GM21367 (cell line): ENCODE results near the gene RANBP17.
"Not testable (repeated sequence)": the region's sequence is repeated elsewhere in the genome, so short reads cannot be mapped to it uniquely, and the experiment has no call there.

Experiments
- ATAC-seq: cut with Tn5 transposase; IDR thresholded peaks from one replicate; pipeline ENCODE4 v1.9.1; 2021; ENCODE audit not compliant: unreplicated experiment

Gene RANBP17

DNA sequence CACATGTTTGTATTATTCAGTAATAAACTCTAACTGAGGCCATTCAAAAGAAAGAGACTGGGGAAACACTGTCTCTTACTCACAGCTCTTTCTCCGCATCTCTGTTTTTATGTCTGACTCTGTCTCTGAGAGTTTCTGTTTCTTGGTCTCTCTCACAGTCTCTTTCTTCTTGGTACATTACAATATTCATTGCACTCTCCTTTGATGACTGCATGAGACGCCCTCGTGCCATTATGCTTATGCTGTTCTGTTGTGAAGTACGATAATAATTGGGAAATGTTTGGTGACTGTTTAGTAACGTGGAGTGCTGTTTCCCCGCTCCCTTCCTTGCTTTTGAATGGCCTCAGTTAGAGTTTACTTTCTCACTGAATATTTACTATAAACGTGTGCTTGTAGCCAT is 421.9 kb downstream of the RANBP17 start:
- no peak for ATAC-seq

DNA sequence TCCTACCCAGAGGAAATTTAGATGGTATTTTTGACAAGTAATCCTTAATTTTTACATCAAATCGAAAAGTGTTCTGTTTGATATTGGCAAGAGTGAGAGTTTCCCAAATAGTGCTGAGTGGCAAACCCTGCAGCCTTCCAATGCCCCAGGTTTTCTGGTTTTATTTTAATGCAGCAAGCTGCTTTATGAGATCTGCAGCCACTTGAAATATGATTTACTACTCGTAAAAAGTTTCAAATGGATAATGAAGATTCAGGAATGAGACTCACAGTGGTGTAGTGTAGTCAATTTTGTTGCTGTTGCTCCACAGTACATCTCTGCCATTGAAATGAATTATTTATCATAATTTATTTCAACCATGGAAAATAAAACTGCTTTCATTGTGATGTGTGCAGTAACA is 423.6 kb downstream of the RANBP17 start:
- no peak for ATAC-seq

DNA sequence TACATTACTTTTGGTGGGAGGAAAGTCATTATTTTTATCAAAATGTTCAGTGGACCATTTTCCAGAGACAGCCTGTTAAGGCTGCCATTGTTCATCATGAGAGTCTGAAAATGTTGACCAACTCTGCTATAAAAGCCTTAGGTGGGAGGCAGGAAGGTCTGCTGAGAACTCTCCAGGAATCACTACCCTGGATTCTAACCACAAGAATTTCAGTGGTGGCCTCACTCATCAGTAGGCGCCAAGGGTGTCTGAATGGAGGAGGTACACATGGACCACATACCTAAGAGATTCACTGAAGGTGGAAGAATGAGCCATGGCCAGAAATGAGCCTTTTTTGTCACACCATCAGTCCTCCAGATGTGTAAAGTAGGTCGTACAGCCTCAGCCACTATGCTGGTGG is 426.2 kb downstream of the RANBP17 start:
- no peak for ATAC-seq

DNA sequence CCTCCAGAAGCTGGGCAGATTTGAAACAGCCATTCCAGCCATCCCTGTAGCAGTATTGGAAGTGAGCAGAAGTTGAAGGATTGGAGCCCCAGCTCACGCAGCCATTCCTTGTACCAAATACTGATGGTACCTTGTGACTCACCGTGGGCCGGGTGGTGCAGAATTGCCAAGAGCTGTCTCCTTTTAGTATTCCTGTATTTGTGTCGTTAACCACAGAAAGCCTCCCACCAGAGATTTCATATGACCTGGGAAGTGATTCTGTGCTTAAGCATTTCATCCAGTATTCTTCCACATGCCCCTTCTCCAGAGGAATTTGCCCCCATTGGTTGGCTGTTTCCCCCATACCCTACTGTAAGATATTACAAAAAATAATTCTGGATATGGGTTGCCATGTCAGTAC is 429.6 kb downstream of the RANBP17 start:
- no peak for ATAC-seq

DNA sequence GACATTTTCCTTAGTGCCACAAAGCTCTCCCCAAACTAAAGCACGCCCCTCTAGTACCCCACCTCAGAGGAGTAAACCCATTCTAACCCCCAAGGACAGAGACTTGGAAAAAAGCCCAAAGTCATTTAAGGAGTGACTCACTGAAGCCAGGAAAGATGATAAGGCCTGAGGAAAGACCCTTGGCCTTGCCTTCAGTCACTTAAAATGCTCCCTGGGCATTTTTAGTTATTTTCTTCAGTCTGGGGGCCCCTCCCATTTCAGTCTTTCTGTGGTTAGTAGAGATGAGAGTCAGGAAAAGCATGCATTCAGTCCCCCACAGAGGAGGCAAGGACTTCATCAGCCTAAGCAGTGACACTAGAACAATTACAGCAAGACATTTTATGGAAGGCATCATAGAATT is 433.5 kb downstream of the RANBP17 start:
- no peak for ATAC-seq

DNA sequence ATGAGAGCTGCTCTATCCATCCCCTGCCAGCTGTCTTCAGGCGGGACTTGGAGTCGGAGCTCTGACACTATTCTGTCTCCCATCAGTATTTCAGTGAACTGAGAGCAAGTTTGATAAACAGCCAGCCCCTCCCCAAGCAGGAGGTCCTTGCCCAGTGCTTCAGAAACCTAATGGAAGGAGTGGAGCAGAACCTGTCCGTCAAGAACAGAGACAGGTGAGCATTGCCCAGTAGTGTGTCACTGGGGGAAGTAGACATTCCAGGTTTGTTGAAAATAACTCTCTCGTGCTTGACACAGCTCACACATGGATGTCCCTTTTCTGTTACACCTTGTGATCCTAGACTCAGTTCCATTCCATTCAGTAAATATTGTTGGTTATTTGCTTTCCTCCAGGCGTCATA is 434.0 kb downstream of the RANBP17 start:
- no peak for ATAC-seq

DNA sequence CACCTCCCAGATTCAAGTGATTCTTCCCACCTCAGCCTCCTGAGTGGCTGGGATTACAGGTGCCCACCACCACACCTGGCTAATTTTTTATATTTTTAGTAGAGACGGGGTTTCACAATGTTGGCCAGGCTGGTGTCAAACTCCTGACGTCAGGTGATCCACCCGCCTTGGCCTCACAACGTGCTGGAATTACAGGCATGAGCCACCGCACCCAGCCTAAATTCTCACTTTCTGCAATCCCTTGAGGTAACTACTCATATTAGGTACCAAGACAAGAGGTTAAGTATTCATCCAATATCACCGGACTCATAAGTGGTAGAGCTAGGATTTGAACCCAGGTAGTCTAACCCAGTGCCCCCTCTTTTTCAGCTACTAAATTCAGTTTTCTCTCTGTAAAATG is 436.1 kb downstream of the RANBP17 start:
- ATAC-seq = not testable (repeated sequence)

DNA sequence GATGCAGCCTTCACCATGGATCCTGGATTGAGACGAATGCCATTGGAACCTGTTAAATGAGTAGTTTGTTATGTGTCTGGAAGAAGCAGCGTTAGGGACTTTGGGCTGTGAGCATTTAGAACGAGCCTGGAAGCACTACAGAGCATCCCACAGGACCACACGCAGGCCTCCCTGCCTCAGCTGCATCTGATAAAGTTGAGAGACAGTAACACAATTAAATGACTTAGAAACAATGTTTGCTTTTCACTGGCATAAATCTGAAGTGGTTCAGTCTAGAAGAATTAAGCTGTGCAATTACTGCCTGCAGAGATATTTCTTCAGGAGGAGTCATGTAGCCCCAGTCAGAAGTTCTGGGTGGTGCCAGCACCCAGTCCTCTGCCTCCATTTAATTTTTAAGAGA is 437.4 kb downstream of the RANBP17 start:
- ATAC-seq = no peak

DNA sequence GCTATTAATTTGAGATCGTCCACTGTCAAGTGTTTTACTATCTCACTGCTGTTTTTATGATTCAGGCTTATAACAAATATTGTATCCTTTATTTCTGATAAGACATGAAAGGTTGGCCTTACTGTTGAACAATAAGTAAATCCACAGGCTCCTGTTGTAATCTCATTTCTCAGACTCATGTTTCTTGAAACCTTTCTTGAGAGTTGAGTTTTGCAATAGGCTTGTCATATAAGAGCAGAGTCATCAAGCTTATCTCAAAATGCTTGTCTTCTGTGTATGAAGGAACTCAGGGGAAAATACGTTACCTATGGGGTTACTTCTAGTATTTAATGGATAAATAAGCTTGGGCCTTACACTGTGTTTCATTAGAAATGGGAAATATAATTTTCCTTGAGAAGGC is 438.0 kb downstream of the RANBP17 start:
- no peak for ATAC-seq

DNA sequence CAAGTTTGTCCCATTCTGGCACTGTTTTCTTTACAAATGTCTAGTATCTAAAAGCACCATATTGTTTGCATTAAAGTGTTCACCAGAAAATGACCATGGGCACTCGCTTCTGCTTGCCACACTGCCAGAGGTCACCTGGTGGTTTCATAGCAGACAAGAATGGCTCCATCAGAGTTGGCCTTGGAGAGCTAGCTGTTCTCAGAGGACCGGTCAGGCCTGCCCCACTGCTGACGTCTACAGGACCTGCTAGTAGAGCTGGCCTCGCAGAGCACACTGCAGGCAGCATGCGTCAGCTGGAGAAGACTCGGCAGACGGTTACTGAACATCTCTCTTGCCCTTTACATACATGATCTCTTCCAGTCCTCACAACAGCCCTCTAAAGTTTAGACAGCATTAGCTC is 438.5 kb downstream of the RANBP17 start:
- ATAC-seq = no peak

DNA sequence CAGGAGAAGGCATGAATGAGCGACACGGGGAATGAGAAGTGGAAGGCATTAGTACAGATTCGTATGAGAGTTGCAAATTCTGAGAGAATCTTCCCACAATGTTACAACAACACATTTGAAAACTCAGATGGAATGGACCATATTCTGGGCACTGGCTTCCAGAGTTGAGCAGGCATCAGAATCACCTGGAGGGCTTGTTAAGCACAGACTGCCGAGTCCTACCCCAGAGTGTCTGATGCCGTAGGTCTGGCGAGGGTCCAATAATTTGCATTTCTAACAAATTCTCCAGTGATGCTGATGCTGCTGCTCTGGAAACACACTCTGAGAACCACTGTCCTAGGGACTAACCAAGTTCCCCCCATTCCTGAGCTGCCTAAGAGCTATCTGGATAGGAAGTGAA is 444.3 kb downstream of the RANBP17 start:
- no peak for ATAC-seq

DNA sequence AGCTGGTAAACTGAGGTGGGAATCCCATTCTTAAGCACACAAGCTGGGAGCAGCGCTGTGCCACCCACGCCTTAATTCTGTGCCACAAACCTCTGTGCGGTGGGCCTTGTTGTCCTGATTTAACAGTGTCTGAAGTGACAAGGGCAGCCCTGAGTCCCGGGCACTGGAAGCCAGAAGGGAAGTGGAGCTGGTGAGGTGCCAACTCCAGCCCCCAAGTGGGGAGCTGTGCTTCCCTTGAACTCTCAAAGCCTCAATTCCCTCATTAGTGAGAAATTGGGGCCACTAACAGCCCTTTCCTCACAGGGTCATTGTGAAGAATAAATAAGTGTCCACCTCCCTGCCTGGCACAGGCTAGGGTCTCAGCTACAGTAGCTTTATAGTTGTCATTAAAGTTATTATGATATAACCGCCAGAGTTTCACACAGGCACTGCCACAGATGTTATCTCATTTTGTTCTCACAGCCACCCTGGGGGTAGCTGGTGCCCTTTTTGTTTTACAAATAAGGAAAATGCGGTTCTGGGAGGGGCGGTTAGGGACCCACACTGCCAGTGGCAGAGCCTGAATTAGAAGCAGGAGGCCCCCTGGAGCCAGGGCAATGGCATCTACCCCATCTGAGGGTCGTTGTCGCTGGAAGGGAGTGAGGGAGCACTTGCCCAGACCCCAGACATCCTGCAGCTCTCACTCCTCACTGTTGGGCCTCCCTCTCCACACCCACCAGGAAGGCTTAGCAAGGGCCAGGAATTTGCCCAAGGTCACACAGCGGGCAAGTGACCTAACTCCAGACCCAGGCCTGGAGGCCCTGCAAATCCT is 445.2 kb downstream of the RANBP17 start:
- no peak for ATAC-seq

DNA sequence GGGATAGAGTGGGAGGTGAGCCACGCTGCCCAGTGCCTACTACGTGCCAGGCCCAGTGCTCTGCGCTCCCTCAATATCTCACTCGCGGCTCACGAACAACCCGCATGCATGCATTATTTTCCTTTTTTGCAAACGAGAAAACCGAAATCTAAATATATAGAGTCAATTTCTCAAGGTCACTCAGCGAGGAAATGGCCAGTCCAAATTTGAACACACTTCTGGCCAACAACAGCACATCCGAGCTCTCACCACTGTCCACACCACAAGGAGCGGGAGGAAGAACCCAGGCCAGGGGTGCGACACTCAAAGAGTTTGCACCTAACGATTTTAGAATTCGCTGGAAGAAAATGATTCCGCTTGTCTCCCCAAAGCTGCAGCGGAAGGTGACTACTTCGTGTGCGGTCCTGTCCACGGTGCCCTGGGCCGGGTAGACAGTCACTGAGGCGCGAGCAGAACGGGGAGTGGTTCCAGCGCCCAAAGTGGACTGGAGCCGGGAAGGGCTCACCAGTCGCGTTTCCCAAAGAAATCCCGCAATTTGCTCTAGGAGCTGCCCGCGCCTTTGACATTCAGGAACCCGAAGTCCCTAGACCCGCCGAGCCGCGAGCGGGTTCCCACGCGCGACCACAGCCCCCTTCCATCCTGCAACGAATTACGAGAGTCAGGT is 446.1 kb downstream of the RANBP17 start:
- no peak for ATAC-seq

DNA sequence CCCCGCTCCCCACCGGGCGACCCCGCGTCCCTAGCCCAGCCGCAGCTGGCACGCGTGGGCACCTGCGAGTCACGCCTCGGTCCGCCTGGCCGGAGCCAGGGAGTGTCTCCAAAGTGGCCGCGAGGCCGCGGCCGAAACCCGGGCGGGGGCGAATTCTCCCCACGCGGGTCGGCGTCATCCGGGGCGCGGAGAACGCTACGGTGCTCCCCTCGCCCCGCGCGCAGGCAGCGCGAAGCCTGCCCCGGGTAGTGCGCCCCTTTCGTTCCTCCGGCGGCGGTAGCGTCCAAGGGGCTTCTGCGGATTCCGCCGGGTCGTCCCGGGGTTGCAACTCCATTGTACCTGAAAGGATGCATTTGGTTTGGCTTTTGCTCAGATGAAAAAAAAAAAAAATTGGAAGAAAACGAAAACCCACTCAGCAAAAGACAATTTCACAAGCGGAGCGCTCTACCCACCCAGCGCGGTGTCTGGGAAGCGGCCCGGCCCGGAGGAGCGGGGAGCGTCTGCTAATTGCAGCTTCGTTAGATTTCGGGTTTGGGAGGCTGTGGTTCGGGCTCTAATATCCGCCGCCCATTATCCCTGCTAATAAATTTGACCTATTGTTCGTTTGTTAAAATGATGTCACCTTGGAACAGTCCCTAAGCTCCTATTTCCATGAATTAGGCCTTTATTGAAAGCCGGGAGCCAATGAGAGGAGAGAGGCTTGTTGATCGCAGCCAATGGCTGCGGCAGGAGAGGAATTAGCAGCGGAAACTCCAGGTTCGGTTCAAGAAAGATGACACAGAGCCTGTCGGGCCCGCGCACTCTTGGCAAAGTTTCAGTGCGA is 446.8 kb downstream of the RANBP17 start, which contains the start of gene TLX3:
TLX3 (plus strand) TSS at position 796 of the 823 bp plus-strand sequence. CDS start 118 bp downstream, outside the sequence.
- ATAC-seq = no peak

DNA sequence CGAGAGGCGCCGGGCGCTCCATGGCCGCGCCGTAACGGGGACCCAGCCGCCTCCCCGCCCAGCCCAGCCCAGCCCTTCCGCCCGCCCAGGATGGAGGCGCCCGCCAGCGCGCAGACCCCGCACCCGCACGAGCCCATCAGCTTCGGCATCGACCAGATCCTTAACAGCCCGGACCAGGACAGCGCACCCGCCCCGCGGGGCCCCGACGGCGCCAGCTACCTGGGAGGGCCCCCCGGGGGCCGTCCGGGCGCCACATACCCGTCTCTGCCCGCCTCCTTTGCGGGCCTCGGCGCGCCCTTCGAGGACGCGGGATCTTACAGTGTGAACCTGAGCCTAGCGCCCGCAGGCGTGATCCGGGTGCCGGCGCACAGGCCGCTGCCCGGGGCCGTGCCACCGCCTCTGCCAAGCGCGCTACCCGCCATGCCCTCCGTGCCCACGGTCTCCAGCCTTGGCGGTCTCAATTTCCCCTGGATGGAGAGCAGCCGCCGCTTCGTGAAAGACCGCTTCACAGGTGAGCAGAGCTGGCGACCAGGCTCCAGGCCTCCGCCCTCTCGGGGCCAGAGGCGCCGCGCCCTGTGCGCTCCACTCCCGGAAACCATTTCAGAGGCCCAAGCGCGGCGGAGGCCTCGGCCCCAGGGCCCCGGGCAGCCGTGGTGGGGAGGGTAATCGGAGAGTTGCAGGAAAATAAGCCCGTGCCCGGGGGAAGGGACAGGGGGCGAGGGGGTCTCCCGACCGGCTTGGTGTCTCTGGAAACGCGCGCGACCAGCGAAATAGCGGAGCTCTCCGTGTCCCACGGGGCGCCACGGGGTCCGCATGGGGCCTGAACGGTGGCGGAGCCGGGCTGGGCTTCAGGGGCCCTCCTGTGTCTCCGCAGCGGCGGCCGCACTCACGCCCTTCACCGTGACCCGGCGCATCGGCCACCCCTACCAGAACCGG is 447.7 kb downstream of the RANBP17 start:
- ATAC-seq = no peak

DNA sequence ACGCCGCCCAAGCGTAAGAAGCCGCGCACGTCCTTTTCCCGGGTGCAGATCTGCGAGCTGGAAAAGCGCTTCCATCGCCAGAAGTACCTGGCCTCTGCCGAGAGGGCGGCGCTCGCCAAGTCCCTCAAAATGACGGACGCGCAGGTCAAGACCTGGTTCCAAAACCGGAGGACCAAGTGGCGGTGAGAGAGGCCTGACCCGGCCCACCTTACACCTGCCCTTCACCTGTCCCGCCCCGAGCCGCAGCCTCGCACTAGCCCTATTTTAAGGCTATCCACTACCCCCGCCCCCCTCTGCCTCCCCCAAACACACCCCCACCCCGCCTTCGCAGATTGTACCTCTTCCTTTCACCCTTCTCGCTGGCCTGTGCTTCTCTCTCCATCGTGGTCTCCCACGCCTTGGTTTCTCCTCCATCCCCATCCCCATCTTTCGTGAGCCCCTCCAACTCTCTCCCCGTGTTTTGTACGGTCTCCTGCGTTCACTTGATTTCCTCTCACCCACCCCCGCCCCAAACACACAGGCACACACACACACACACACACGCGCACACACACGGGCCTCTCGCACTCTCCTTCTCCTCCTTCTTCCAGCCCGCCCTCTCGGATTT is 448.5 kb downstream of the RANBP17 start:
- no peak for ATAC-seq

DNA sequence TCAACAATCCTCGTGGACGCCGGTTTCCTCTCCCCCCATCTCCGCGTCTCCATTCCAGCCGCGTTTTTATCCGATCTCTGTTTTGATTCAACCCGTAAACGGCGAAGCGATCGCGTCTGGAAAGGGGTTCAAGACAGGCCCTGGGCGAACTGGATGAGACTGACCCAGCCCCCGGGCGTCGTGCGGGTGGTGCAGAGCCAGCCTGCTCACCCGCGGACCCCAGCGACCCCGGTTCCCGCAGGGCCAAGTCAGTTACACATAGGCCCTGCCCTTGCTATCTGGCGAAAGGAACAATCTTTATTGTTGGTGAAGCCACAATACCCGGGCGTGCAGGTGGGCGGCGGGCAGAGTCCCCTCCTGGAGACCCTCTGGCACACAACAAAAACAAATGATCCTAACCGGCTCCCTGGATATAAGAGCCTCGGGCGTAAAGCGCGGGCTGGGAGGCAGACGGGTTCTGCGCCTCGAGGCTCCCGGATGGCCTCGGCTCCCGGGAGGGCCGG is 449.1 kb downstream of the RANBP17 start:
- ATAC-seq = no peak

DNA sequence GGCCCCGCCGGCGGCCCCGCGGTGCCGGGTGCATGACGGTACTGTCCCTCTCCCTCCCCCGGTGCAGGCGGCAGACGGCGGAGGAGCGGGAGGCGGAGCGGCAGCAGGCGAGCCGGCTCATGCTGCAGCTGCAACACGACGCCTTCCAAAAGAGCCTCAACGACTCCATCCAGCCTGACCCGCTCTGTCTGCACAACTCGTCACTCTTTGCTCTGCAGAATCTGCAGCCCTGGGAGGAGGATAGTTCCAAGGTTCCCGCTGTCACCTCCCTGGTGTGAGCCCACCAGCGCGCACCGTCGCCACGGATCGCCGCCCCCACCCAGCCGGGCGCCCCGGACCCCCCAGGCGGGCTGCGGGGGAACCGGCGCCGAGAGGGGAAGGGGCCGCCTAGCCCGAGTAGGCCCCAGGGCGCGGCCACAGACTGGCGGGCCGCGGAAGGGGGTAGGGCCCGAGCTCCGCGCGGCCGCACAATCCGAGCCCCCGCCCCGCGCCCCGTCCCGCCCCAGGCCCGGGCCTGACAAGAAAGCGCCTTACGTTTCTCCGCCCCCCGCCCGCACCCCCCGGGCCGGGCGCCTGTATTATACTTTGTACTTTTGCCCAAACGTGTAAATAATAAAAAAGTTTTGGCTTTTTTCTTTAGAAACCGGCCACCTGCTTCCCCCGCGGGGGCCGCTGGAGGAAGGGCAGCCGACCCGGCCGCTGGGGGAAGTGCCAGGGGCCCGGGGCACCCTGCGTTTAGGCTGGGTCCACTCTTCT is 449.7 kb downstream of the RANBP17 start:
- ATAC-seq = no peak
